Neural cell (in vitro differentiated cells): Measurements from ENCODE around the gene SMIM44. TPM values are rescaled to one million over a fixed set of nuclear protein-coding genes. Genes with fewer than 3 reads are reported as not detected.
"Not testable (repeated sequence)": the region's sequence is repeated elsewhere in the genome, so short reads cannot be mapped to it uniquely, and the experiment has no call there.

ENCODE experiments used
- H2AFZ ChIP-seq: fragments of 200-600, 300-800 bp; sonication (generic), shearing (Covaris generic); 2 replicates; pipeline ENCODE4 v1.6.0; 2014; ENCODE audit warnings: low read depth, mild to moderate bottlenecking, antibody characterized with exemption, low read length, moderate library complexity
- H3F3A ChIP-seq: fragments of 200-600 bp; shearing (Covaris generic); 2 replicates; pipeline ENCODE4 v1.6.1; 2016; ENCODE audit warnings: mild to moderate bottlenecking, moderate library complexity, mixed read lengths, antibody characterized with exemption, low read length; ENCODE audit not compliant: insufficient read depth, poor library complexity, severe bottlenecking
- H3K27ac ChIP-seq: fragments of 200-600, 300-800 bp; sonication (generic), shearing (Covaris generic); 2 replicates; pipeline ENCODE4 v1.5.1; 2014; ENCODE audit warnings: mild to moderate bottlenecking, low read length, moderate library complexity
- H3K27me3 ChIP-seq: fragments of 300-800, 200-600 bp; sonication (generic), shearing (Covaris generic); 2 replicates; pipeline ENCODE4 v1.6.0; 2014; ENCODE audit warnings: mild to moderate bottlenecking, low read depth, low read length, moderate library complexity; ENCODE audit not compliant: insufficient read depth
- H3K36me3 ChIP-seq: fragments of 300-800, 200-600 bp; sonication (generic), shearing (Covaris generic); 2 replicates; pipeline ENCODE4 v1.5.1; 2014; ENCODE audit warnings: mild to moderate bottlenecking, antibody characterized with exemption, low read length, moderate library complexity; ENCODE audit not compliant: insufficient read depth
- H3K4me2 ChIP-seq: fragments of 300-800, 200-600 bp; sonication (generic), shearing (Covaris generic); 2 replicates; pipeline ENCODE4 v1.6.0; 2014; ENCODE audit warnings: mild to moderate bottlenecking, low read length
- H3K4me3 ChIP-seq: fragments of 300-800, 200-600 bp; sonication (generic), shearing (Covaris generic); 2 replicates; pipeline ENCODE4 v1.5.1; 2014; ENCODE audit warnings: mild to moderate bottlenecking, low read length, moderate library complexity
- H3K79me2 ChIP-seq: fragments of 200-600 bp; shearing (Covaris generic); replicated peaks from 2 replicates; pipeline ENCODE4 v1.6.0; 2014; ENCODE audit warnings: mild to moderate bottlenecking, low read length, moderate library complexity; ENCODE audit not compliant: insufficient read depth
- H3K9ac ChIP-seq: fragments of 300-800, 200-600 bp; sonication (generic), shearing (Covaris generic); 2 replicates; pipeline ENCODE4 v1.6.1; 2016; ENCODE audit warnings: mild to moderate bottlenecking, low read length, mixed read lengths
- H3K9me2 ChIP-seq: fragments of 200-600 bp; shearing (Covaris generic); 2 replicates; pipeline ENCODE4 v1.6.1; 2016; ENCODE audit warnings: mild to moderate bottlenecking, low read length, mixed read lengths; ENCODE audit not compliant: insufficient read depth
- H3K9me3 ChIP-seq: fragments of 200-600, 300-800 bp; sonication (generic), shearing (Covaris generic); 2 replicates; pipeline ENCODE4 v1.6.1; 2016; ENCODE audit warnings: mild to moderate bottlenecking, mixed run types, low read length, moderate library complexity, mixed read lengths
- H4K20me1 ChIP-seq: fragments of 200-600 bp; shearing (Covaris generic); 2 replicates; pipeline ENCODE4 v1.6.1; 2016; ENCODE audit warnings: mild to moderate bottlenecking, mixed run types; ENCODE audit not compliant: insufficient read depth
- EP300 ChIP-seq: fragments of 450-650 bp; conservative IDR thresholded peaks from 2 replicates; pipeline ENCODE4 v1.6.1; 2014; ENCODE audit warnings: antibody characterized with exemption, mild to moderate bottlenecking, moderate library complexity; ENCODE audit not compliant: poor library complexity, severe bottlenecking
- EZH2 ChIP-seq: fragments of 200-600, 300-800 bp; shearing (Covaris generic), sonication (generic); IDR thresholded peaks from 2 replicates; pipeline ENCODE4 v1.6.1; 2014; ENCODE audit warnings: antibody characterized with exemption, low read length, borderline replicate concordance, mild to moderate bottlenecking; ENCODE audit not compliant: insufficient read depth, poor library complexity, severe bottlenecking
- MXI1 ChIP-seq: fragments of 450-650 bp; conservative IDR thresholded peaks from 2 replicates; pipeline ENCODE4 v1.6.1; 2014; ENCODE audit warnings: antibody characterized with exemption, mild to moderate bottlenecking; ENCODE audit not compliant: poor library complexity, severe bottlenecking
- POLR2AphosphoS5 ChIP-seq: IDR thresholded peaks from 2 replicates; pipeline ENCODE4 v1.6.1; 2012
- RAD21 ChIP-seq: fragments of 450-650 bp; conservative IDR thresholded peaks from 2 replicates; pipeline ENCODE4 v1.6.1; 2014; ENCODE audit warnings: antibody characterized with exemption, mild to moderate bottlenecking, moderate library complexity
- SMC3 ChIP-seq: fragments of 450-650 bp; conservative IDR thresholded peaks from 2 replicates; pipeline ENCODE4 v1.6.1; 2014; ENCODE audit warnings: antibody characterized with exemption, mild to moderate bottlenecking, moderate library complexity; ENCODE audit not compliant: poor library complexity
- TAF1 ChIP-seq: IDR thresholded peaks from 2 replicates; pipeline ENCODE4 v1.6.1; 2012; ENCODE audit warnings: low read depth
- polyA plus RNA-seq: library from polyadenylated mRNA; depleted of rRNA; stranded (reverse); fragments of >200 nt; gene quantifications from 2 replicates; pipeline ENCODE4 v1.2.3, GENCODE V29; 2014
- TF ChIP-seq, protein P1 (sequence below): IDR thresholded peaks from 2 replicates; pipeline ENCODE4 v1.6.1; 2012; ENCODE audit warnings: borderline replicate concordance
- TF ChIP-seq, protein P2 (sequence below): fragments of 450-650 bp; IDR thresholded peaks from 2 replicates; pipeline ENCODE4 v1.5.1; 2014; ENCODE audit warnings: antibody characterized with exemption, mild to moderate bottlenecking, moderate library complexity; ENCODE audit not compliant: poor library complexity, severe bottlenecking

Gene SMIM44
- polyA plus RNA-seq, 1 donor from 2014 or later, result not detected

DNA sequence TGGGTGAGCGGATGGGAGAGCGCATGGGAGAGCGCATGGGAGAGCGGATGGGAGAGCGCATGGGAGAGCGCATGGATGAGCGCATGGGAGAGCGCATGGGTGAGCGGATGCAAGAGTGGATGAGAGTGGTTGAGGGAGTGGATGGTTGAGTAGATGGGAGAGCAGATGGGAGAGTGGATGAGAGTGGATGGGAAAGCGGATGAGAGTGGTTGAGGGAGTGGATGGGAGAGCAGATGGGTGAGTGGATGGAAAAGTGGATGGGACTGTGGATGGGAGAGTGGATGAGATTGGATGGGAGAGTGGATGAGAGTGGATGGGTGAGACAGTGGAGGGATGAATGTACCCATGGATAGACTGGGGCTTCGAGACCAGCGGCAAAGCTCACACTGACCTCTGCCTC, 47.1 kb upstream of the SMIM44 start:
- peaks cover 4% of the 10 kb centered on the region for H3K36me3 ChIP-seq
- H3F3A ChIP-seq, result no peaks in the 10 kb centered on the region
- H3K27me3 ChIP-seq, result no peaks in the 10 kb centered on the region
- H3K4me3 ChIP-seq, result no peak overlapping the region
- H4K20me1 ChIP-seq, result no peaks in the 10 kb centered on the region
- TF ChIP-seq EZH2, result no peak
- TF ChIP-seq, protein P1, sequence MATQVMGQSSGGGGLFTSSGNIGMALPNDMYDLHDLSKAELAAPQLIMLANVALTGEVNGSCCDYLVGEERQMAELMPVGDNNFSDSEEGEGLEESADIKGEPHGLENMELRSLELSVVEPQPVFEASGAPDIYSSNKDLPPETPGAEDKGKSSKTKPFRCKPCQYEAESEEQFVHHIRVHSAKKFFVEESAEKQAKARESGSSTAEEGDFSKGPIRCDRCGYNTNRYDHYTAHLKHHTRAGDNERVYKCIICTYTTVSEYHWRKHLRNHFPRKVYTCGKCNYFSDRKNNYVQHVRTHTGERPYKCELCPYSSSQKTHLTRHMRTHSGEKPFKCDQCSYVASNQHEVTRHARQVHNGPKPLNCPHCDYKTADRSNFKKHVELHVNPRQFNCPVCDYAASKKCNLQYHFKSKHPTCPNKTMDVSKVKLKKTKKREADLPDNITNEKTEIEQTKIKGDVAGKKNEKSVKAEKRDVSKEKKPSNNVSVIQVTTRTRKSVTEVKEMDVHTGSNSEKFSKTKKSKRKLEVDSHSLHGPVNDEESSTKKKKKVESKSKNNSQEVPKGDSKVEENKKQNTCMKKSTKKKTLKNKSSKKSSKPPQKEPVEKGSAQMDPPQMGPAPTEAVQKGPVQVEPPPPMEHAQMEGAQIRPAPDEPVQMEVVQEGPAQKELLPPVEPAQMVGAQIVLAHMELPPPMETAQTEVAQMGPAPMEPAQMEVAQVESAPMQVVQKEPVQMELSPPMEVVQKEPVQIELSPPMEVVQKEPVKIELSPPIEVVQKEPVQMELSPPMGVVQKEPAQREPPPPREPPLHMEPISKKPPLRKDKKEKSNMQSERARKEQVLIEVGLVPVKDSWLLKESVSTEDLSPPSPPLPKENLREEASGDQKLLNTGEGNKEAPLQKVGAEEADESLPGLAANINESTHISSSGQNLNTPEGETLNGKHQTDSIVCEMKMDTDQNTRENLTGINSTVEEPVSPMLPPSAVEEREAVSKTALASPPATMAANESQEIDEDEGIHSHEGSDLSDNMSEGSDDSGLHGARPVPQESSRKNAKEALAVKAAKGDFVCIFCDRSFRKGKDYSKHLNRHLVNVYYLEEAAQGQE, result no peak
- TF ChIP-seq, protein P2, sequence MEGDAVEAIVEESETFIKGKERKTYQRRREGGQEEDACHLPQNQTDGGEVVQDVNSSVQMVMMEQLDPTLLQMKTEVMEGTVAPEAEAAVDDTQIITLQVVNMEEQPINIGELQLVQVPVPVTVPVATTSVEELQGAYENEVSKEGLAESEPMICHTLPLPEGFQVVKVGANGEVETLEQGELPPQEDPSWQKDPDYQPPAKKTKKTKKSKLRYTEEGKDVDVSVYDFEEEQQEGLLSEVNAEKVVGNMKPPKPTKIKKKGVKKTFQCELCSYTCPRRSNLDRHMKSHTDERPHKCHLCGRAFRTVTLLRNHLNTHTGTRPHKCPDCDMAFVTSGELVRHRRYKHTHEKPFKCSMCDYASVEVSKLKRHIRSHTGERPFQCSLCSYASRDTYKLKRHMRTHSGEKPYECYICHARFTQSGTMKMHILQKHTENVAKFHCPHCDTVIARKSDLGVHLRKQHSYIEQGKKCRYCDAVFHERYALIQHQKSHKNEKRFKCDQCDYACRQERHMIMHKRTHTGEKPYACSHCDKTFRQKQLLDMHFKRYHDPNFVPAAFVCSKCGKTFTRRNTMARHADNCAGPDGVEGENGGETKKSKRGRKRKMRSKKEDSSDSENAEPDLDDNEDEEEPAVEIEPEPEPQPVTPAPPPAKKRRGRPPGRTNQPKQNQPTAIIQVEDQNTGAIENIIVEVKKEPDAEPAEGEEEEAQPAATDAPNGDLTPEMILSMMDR, result no peak
- TF ChIP-seq SMC3, result no peak
- no peak for TF ChIP-seq EP300
- TF ChIP-seq RAD21, result no peak
- no peak for TF ChIP-seq TAF1
- TF ChIP-seq MXI1, result no peak
- TF ChIP-seq POLR2AphosphoS5, result no peak
- H3K9me2 ChIP-seq, result no peaks in the 10 kb centered on the region
- H3K9me3 ChIP-seq, result no peaks in the 10 kb centered on the region
- H3K4me2 ChIP-seq, result no peak overlapping the region
- H3K27ac ChIP-seq, result no peak overlapping the region
- H2AFZ ChIP-seq, result no peak overlapping the region
- H3K9ac ChIP-seq, result no peak overlapping the region
- H3K79me2 ChIP-seq, result no peaks in the 10 kb centered on the region

DNA sequence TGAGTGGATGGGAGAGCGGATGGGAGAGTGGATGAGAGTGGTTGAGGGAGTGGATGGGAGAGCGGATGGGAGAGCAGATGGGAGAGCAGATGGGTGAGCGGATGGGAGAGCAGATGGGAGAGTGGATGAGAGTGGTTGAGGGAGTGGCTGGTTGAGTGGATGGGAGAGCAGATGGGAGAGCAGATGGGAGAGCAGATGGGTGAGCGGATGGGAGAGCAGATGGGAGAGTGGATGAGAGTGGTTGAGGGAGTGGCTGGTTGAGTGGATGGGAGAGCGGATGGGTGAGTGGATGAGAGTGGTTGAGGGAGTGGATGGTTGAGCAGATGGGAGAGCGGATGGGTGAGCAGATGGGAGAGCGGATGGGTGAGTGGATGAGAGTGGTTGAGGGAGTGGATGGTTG, 46.1 kb upstream of the SMIM44 start:
- H2AFZ ChIP-seq, H3K79me2 ChIP-seq, H3K36me3 ChIP-seq, H3K4me2 ChIP-seq, H3K9me3 ChIP-seq, H3K9ac ChIP-seq, H3K9me2 ChIP-seq, H3K27me3 ChIP-seq, H3F3A ChIP-seq, H4K20me1 ChIP-seq, H3K27ac ChIP-seq, H3K4me3 ChIP-seq: not testable (repeated sequence)

DNA sequence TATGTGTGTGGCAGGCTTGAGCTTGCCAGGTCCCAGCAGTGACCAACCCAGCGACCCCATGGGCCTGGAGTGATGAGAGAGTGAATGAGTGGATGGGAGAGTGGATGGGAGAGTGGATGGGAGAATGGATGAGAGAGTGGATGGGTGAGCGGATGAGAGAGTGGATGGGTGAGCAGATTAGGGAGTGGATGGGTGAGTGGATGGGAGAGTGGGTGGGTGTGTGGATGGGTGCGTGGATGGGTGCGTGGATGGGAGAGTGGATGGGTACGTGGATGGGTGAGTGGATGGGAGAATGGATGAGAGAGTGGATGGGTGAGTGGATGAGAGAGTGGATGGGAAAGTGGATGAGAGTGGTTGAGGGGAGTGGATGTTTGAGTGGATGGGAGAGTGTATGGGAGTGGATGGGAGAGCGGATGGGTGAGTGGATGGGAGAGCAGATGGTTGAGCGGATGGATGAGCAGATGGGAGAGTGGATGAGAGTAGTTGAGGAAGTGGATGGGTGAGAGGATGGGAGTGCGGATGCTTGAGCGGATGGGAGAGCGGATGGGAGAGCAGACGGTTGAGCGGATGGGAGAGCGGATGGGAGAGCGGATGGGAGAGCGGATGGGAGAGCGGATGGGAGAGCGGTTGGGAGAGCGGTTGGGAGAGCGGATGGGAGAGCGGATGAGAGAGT, 45.4 kb upstream of the SMIM44 start:
- Histone ChIP-seq H2AFZ (no peak overlapping the region), H3K9ac (no peak overlapping the region), H3K4me2 (no peak overlapping the region), H3K27me3 (no peaks in the 10 kb centered on the region), H4K20me1 (no peaks in the 10 kb centered on the region), H3K9me3 (no peaks in the 10 kb centered on the region), H3K4me3 (no peak overlapping the region), H3K9me2 (no peaks in the 10 kb centered on the region), H3K79me2 (no peaks in the 10 kb centered on the region), H3K27ac (no peak overlapping the region), H3K36me3 (peaks cover 4% of the 10 kb centered on the region), H3F3A (no peaks in the 10 kb centered on the region)
- TF ChIP-seq EZH2, result no peak
- TF ChIP-seq TAF1, result no peak
- TF ChIP-seq MXI1, result no peak
- TF ChIP-seq EP300, result no peak
- TF ChIP-seq SMC3, result no peak
- no peak for TF ChIP-seq RAD21
- TF ChIP-seq, protein P1, result no peak
- TF ChIP-seq, protein P2, result no peak
- TF ChIP-seq POLR2AphosphoS5, result no peak
